Ovary (tissue), 9 donors: ENCODE data around the gene KLHL30. TPM values are rescaled to one million over a fixed set of nuclear protein-coding genes. Genes with fewer than 3 reads are reported as not detected.

Experiments used
- DNase-seq, 5 donors: peaks; one replicate each; pipeline ENCODE4 v3.0.0-alpha.2; 2019 to 2020
- H3K27ac ChIP-seq, 2 donors: fragments of 200-600 bp; one replicate each; pipeline versions ENCODE4 v1.5.1 to v1.8.0; 2019 to 2022
- H3K27me3 ChIP-seq: fragments of 200-600 bp; one replicate; pipeline ENCODE4 v1.8.0; 2022
- H3K36me3 ChIP-seq: fragments of 200-600 bp; sonication (generic); one replicate; pipeline ENCODE4 v1.5.1; 2019
- H3K4me1 ChIP-seq: one replicate; pipeline ENCODE4 v1.8.1; 2013; ENCODE audit warnings: mild to moderate bottlenecking, moderate library complexity; ENCODE audit not compliant: insufficient read depth
- H3K4me3 ChIP-seq: fragments of 200-600 bp; sonication (generic); one replicate; pipeline ENCODE4 v1.5.1; 2017
- H3K9me3 ChIP-seq, 2 donors: fragments of 200-600 bp in 1 of 2; sonication (generic) in 1 of 2; one replicate each; pipeline versions ENCODE4 v1.5.1 to v1.8.1; 2013 to 2019; ENCODE audit warnings: mild to moderate bottlenecking in 1 of 2, moderate library complexity in 1 of 2
- CTCF ChIP-seq, 3 donors: fragments of 450-650 bp in 2 of 3; fragments of 200-600 bp in 1 of 3; IDR thresholded peaks; one replicate each; pipeline versions ENCODE4 v1.5.1 to v1.8.0; 2016 to 2022; ENCODE audit warnings: antibody characterized with exemption in 3 of 3, mild to moderate bottlenecking in 1 of 3
- EP300 ChIP-seq: sonication (generic); formaldehyde crosslinking; IDR thresholded peaks from one replicate; pipeline ENCODE4 v1.6.1; 2017; ENCODE audit warnings: antibody characterized with exemption
- POLR2A ChIP-seq: fragments of 450-650 bp; IDR thresholded peaks from one replicate; pipeline ENCODE4 v1.6.1; 2017; ENCODE audit warnings: antibody characterized with exemption, mild to moderate bottlenecking, moderate library complexity
- WGBS, 3 donors: extraction: QIAGEN DNeasy Blood & Tissue Kit in 1 of 3; methylation state at CpG; one replicate each; pipeline versions ENCODE4 v1.1.5 to v1.1.7; 2013 to 2017; 5-methylcytosine and 5-hydroxymethylcytosine counted together
- intact Hi-C, 4 donors: fragments of 100-400 bp; cut with DNase I; formaldehyde crosslinking; loops; one replicate each; pipeline versions ENCODE4 v1.11.0 to v1.15.1; 2022 to 2023
- polyA plus RNA-seq, 2 donors: library from polyadenylated mRNA; stranded (reverse); fragments of 200-250 nt in 1 of 2; fragments of 350-450 nt in 1 of 2; fragmentation: Illumina TruSeq in 1 of 2; extraction: RNeasy Lipid Tissue Mini Kit (QIAGEN cat#74804) in 1 of 2; gene quantifications; one replicate each; pipeline ENCODE4 v1.2.3, GENCODE V29; 2013 to 2014
- total RNA-seq, 7 donors: library from RNA; depleted of rRNA in 2 of 7; stranded (reverse); fragments of >200 nt in 2 of 7; fragmentation: NEBNext Ultra II Directional in 3 of 7; extraction: Animal tissue kit (Norgen Biotek cat#: 25700) in 3 of 7; gene quantifications; one replicate each; pipeline versions ENCODE4 v1.1.0 to v1.2.4, GENCODE V29; 2016 to 2023
- donor health status: DM: no; HTN: no; CAD: no; lungs with moderate emphysema.
- donor health status: DM: no; HTN: no; CAD: no.
- donor health status: Bipolar disorder and iron deficiency.
- donor health status: DM: yes; HTN: yes; CAD: no.
- donor health status: DM: no; HTN: no; CAD: no.
- donor health status: DM: yes; HTN: yes; CAD: no.

KLHL30 gene
- total and polyA plus RNA-seq, 9 donors, result 0.08 to 0.74 (median 0.24) TPM; not detected in 1

GRCh38 chr2:238102865-238103264 lies 35.6 kb upstream of the KLHL30 start:
- H3K9me3 ChIP-seq, result no peaks in the 10 kb centered on the region
- WGBS, 3 donors, result 81 to 89% (median 86%) methylated on average over 10 of the region's 10 CpGs
- no peak overlapping the region for H3K27ac ChIP-seq
- H3K27me3 ChIP-seq, result no peaks in the 10 kb centered on the region
- H3K4me1 ChIP-seq, result no peaks in the 10 kb centered on the region
- TF ChIP-seq POLR2A (no peak), CTCF (IDR thresholded peaks at IDR 0.05) (no peak), EP300 (no peak)
- H3K36me3 ChIP-seq, result no peaks in the 10 kb centered on the region
- peak in 1 of 5 donors; percentile 3 for DNase-seq
- intact Hi-C loops, result no loop called here
- H3K4me3 ChIP-seq, result no peak overlapping the region

DNA sequence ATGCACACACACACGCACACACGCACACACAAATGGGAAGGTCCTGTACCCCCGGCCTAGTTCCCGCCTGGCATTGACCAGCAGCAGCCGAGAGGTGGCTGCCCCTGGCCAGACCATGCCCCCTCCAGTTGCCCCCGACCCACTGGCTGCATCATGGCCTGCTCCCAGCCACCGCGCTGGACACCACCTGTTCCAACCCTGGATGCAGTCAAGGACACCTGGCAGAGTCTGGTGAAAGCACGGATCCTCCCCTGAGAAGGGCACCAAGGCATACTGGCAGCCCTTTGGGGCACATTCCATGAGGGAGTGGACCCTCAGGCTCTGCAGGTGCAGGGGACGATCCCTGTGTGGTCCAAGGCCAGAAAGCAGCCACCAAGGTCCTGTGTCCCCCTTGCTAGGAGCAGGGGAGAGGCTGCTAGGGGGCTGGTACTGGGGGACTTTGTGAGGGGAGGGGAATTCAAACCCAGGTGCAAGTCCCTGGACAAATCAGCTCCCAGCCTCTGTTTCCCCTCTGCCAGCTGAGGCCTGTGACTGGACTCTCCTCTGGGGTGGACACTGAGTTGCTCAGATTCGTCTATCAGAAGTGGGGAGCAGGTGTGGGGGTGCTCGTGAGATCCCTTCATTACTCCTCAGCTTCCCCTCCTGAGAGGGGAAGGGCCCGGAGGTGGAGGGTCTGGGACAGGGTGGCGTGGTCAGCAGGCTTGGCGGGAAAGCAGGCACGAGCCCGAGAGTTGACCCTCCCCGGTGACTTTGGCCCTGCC lies 34.8 kb upstream of the KLHL30 start:
- Histone ChIP-seq H3K4me1 (no peaks in the 10 kb centered on the region), H3K36me3 (no peaks in the 10 kb centered on the region), H3K27ac (no peak overlapping the region), H3K4me3 (no peak overlapping the region), H3K27me3 (no peaks in the 10 kb centered on the region), H3K9me3 (no peaks in the 10 kb centered on the region)
- DNase-seq, result peak in 1 of 5 donors; percentile 6
- 81 to 85% (median 83%) methylated on average over 18 of the region's 18 CpGs for WGBS, 3 donors
- intact Hi-C loops, result no loop called here
- TF ChIP-seq EP300 (no peak), POLR2A (no peak), CTCF (IDR thresholded peaks at IDR 0.05) (no peak)

- WGBS, 3 donors, result 82 to 86% (median 83%) methylated on average over 14 of the region's 14 CpGs
- Histone ChIP-seq H3K4me3 (no peak overlapping the region), H3K9me3 (no peaks in the 10 kb centered on the region), H3K36me3 (no peaks in the 10 kb centered on the region), H3K4me1 (no peaks in the 10 kb centered on the region), H3K27ac (no peak overlapping the region), H3K27me3 (no peaks in the 10 kb centered on the region)
- no peak for TF ChIP-seq EP300
- no peak for TF ChIP-seq POLR2A
- TF ChIP-seq CTCF (IDR thresholded peaks at IDR 0.05), result no peak
- no peak for DNase-seq
- intact Hi-C loops, result no loop called here
These were observed 34.2 kb upstream of the KLHL30 start for GRCh38 chr2:238104226-238104690.

GRCh38 chr2:238104691-238105371 lies 33.6 kb upstream of the KLHL30 start:
- intact Hi-C loops, result no loop called here

More at GRCh38 chr2:238104691-238105371, 33.6 kb upstream of the KLHL30 start:
- Histone ChIP-seq H3K27ac (no peak overlapping the region), H3K36me3 (no peaks in the 10 kb centered on the region), H3K4me1 (no peaks in the 10 kb centered on the region), H3K27me3 (no peaks in the 10 kb centered on the region), H3K4me3 (no peak overlapping the region), H3K9me3 (no peaks in the 10 kb centered on the region)
- WGBS, 3 donors, result 88 to 93% (median 88%) methylated on average over 19 to 21 of the region's 21 CpGs
- DNase-seq, result peak in 1 of 5 donors; percentile 11
- TF ChIP-seq POLR2A, result no peak
- TF ChIP-seq CTCF (IDR thresholded peaks at IDR 0.05), result no peak
- TF ChIP-seq EP300, result no peak
